Pons (tissue), 1 donor: ENCODE results near the gene RAB23.

ENCODE experiments used
- DNase-seq: peaks from one replicate; pipeline ENCODE4 v3.0.0-alpha.2; 2016; ENCODE audit warnings: low spot score

RAB23 gene

GRCh38 chr6:57221936-57222742, at the start of gene RAB23:
RAB23 (minus strand) TSS chr6:57222307; CDS start chr6:57210380, 11,927 bp downstream.
- DNase-seq: peak; percentile 80

- DNase-seq: no peak
Measured at GRCh38 chr6:57268294-57268640, 46.2 kb upstream of the RAB23 start.

- DNase-seq: peak; percentile 5
Measured at GRCh38 chr6:57267586-57268293, 45.6 kb upstream of the RAB23 start.

GRCh38 chr6:57265755-57266221, 43.7 kb upstream of the RAB23 start:
- DNase-seq: no peak

GRCh38 chr6:57263739-57264138, 41.6 kb upstream of the RAB23 start:
- DNase-seq: no peak

GRCh38 chr6:57262901-57263694, 41.0 kb upstream of the RAB23 start:
- DNase-seq: no peak

- peak; percentile 41 for DNase-seq
Measured at GRCh38 chr6:57262488-57262887, 40.4 kb upstream of the RAB23 start.

- DNase-seq: peak; percentile 22
Measured at GRCh38 chr6:57261926-57262325, 39.8 kb upstream of the RAB23 start.

- no peak for DNase-seq
Measured at GRCh38 chr6:57259064-57259463, 37.0 kb upstream of the RAB23 start.

GRCh38 chr6:57257911-57258541, 35.9 kb upstream of the RAB23 start:
- DNase-seq: no peak

GRCh38 chr6:57256541-57256940, 34.4 kb upstream of the RAB23 start:
- DNase-seq: no peak

GRCh38 chr6:57255451-57256169, 33.5 kb upstream of the RAB23 start:
- no peak for DNase-seq

GRCh38 chr6:57254055-57254717, 32.1 kb upstream of the RAB23 start:
- no peak for DNase-seq

- no peak for DNase-seq
Measured at GRCh38 chr6:57252975-57253374, 30.9 kb upstream of the RAB23 start.

- no peak for DNase-seq
Measured at GRCh38 chr6:57252137-57252536, 30.0 kb upstream of the RAB23 start.

GRCh38 chr6:57250348-57250747, 28.2 kb upstream of the RAB23 start:
- no peak for DNase-seq

GRCh38 chr6:57248311-57248895, 26.3 kb upstream of the RAB23 start:
- DNase-seq: no peak

- no peak for DNase-seq
Measured at GRCh38 chr6:57247603-57248002, 25.5 kb upstream of the RAB23 start.

- DNase-seq: no peak
Measured at GRCh38 chr6:57246307-57246706, 24.2 kb upstream of the RAB23 start.

- no peak for DNase-seq
Measured at GRCh38 chr6:57243954-57244353, 21.8 kb upstream of the RAB23 start.
